ENCODE measurements around the gene SOX1.

Gene SOX1

GRCh38 chr13:112067116-112067741 lies at the start of gene SOX1:
SOX1 (plus strand) TSS chr13:112067149; CDS start chr13:112067659, 510 bp downstream.
- H3K9me3 ChIP-seq (ENCODE audit: control insufficient read depth, low read length), result no peaks in the 10 kb centered on the region
- H3K4me3 ChIP-seq (ENCODE audit: low read length), result no peak within 1 kb of the TSS
- no peak for DNase-seq (ENCODE audit: low read depth)
- H3K4me1 ChIP-seq (ENCODE audit: control insufficient read depth, insufficient read depth, low read length), result no peaks in the 10 kb centered on the region
- no peaks in the 10 kb centered on the region for H3K36me3 ChIP-seq (ENCODE audit: control insufficient read depth, insufficient read depth, low read length, severe bottlenecking)
- H3K27me3 ChIP-seq (replicated peaks; ENCODE audit: control insufficient read depth, insufficient read depth, low read length), result peaks cover 66% of the 10 kb centered on the region
- no peak within 1 kb of the TSS for H3K9ac ChIP-seq (ENCODE audit: low read length)

GRCh38 chr13:112024577-112024976 lies 42.4 kb upstream of the SOX1 start:
- peaks cover 9% of the 10 kb centered on the region for H3K9me3 ChIP-seq (ENCODE audit: control insufficient read depth, low read length)
- DNase-seq (ENCODE audit: low read depth), result no peak
- H3K4me1 ChIP-seq (ENCODE audit: control insufficient read depth, insufficient read depth, low read length), result no peaks in the 10 kb centered on the region
- H3K4me3 ChIP-seq (ENCODE audit: low read length), result no peak overlapping the region
- H3K36me3 ChIP-seq (ENCODE audit: control insufficient read depth, insufficient read depth, low read length, severe bottlenecking), result no peaks in the 10 kb centered on the region
- H3K9ac ChIP-seq (ENCODE audit: low read length), result no peak overlapping the region
- H3K27me3 ChIP-seq (replicated peaks; ENCODE audit: control insufficient read depth, insufficient read depth, low read length), result no peaks in the 10 kb centered on the region

GRCh38 chr13:112027250-112027649 lies 39.7 kb upstream of the SOX1 start:
- Histone ChIP-seq H3K36me3 (ENCODE audit: control insufficient read depth, insufficient read depth, low read length, severe bottlenecking) (no peaks in the 10 kb centered on the region), H3K4me3 (ENCODE audit: low read length) (no peak overlapping the region), H3K4me1 (ENCODE audit: control insufficient read depth, insufficient read depth, low read length) (peaks cover 2% of the 10 kb centered on the region), H3K9me3 (ENCODE audit: control insufficient read depth, low read length) (no peaks in the 10 kb centered on the region), H3K9ac (ENCODE audit: low read length) (no peak overlapping the region), H3K27me3 (replicated peaks; ENCODE audit: control insufficient read depth, insufficient read depth, low read length) (no peaks in the 10 kb centered on the region)
- no peak for DNase-seq (ENCODE audit: low read depth)

GRCh38 chr13:112028481-112028880 lies 38.5 kb upstream of the SOX1 start:
- Histone ChIP-seq H3K4me1 (ENCODE audit: control insufficient read depth, insufficient read depth, low read length) (peaks cover 4% of the 10 kb centered on the region), H3K9ac (ENCODE audit: low read length) (no peak overlapping the region), H3K9me3 (ENCODE audit: control insufficient read depth, low read length) (no peaks in the 10 kb centered on the region), H3K4me3 (ENCODE audit: low read length) (no peak overlapping the region), H3K36me3 (ENCODE audit: control insufficient read depth, insufficient read depth, low read length, severe bottlenecking) (no peaks in the 10 kb centered on the region), H3K27me3 (replicated peaks; ENCODE audit: control insufficient read depth, insufficient read depth, low read length) (no peaks in the 10 kb centered on the region)
- DNase-seq (ENCODE audit: low read depth), result no peak

GRCh38 chr13:112029143-112029542 lies 37.8 kb upstream of the SOX1 start:
- H3K9me3 ChIP-seq (ENCODE audit: control insufficient read depth, low read length), result no peaks in the 10 kb centered on the region
- no peak overlapping the region for H3K4me3 ChIP-seq (ENCODE audit: low read length)
- H3K9ac ChIP-seq (ENCODE audit: low read length), result no peak overlapping the region
- no peaks in the 10 kb centered on the region for H3K36me3 ChIP-seq (ENCODE audit: control insufficient read depth, insufficient read depth, low read length, severe bottlenecking)
- DNase-seq (ENCODE audit: low read depth), result no peak
- peaks cover 4% of the 10 kb centered on the region for H3K4me1 ChIP-seq (ENCODE audit: control insufficient read depth, insufficient read depth, low read length)
- no peaks in the 10 kb centered on the region for H3K27me3 ChIP-seq (replicated peaks; ENCODE audit: control insufficient read depth, insufficient read depth, low read length)

- no peaks in the 10 kb centered on the region for H3K27me3 ChIP-seq (replicated peaks; ENCODE audit: control insufficient read depth, insufficient read depth, low read length)
- H3K9me3 ChIP-seq (ENCODE audit: control insufficient read depth, low read length), result no peaks in the 10 kb centered on the region
- no peaks in the 10 kb centered on the region for H3K36me3 ChIP-seq (ENCODE audit: control insufficient read depth, insufficient read depth, low read length, severe bottlenecking)
- DNase-seq (ENCODE audit: low read depth), result no peak
- H3K9ac ChIP-seq (ENCODE audit: low read length), result no peak overlapping the region
- peaks cover 4% of the 10 kb centered on the region for H3K4me1 ChIP-seq (ENCODE audit: control insufficient read depth, insufficient read depth, low read length)
- no peak overlapping the region for H3K4me3 ChIP-seq (ENCODE audit: low read length)
These were observed 34.6 kb upstream of the SOX1 start for GRCh38 chr13:112032186-112032993.

GRCh38 chr13:112034231-112034630 lies 32.7 kb upstream of the SOX1 start:
- Histone ChIP-seq H3K4me1 (ENCODE audit: control insufficient read depth, insufficient read depth, low read length) (peaks cover 4% of the 10 kb centered on the region), H3K27me3 (replicated peaks; ENCODE audit: control insufficient read depth, insufficient read depth, low read length) (no peaks in the 10 kb centered on the region), H3K36me3 (ENCODE audit: control insufficient read depth, insufficient read depth, low read length, severe bottlenecking) (no peaks in the 10 kb centered on the region), H3K4me3 (ENCODE audit: low read length) (no peak overlapping the region), H3K9ac (ENCODE audit: low read length) (no peak overlapping the region), H3K9me3 (ENCODE audit: control insufficient read depth, low read length) (no peaks in the 10 kb centered on the region)
- DNase-seq (ENCODE audit: low read depth), result no peak

GRCh38 chr13:112034846-112035245 lies 32.1 kb upstream of the SOX1 start:
- DNase-seq (ENCODE audit: low read depth), result no peak
- Histone ChIP-seq H3K9ac (ENCODE audit: low read length) (no peak overlapping the region), H3K9me3 (ENCODE audit: control insufficient read depth, low read length) (no peaks in the 10 kb centered on the region), H3K36me3 (ENCODE audit: control insufficient read depth, insufficient read depth, low read length, severe bottlenecking) (no peaks in the 10 kb centered on the region), H3K27me3 (replicated peaks; ENCODE audit: control insufficient read depth, insufficient read depth, low read length) (no peaks in the 10 kb centered on the region), H3K4me1 (ENCODE audit: control insufficient read depth, insufficient read depth, low read length) (peaks cover 4% of the 10 kb centered on the region), H3K4me3 (ENCODE audit: low read length) (no peak overlapping the region)

- Histone ChIP-seq H3K36me3 (ENCODE audit: control insufficient read depth, insufficient read depth, low read length, severe bottlenecking) (no peaks in the 10 kb centered on the region), H3K27me3 (replicated peaks; ENCODE audit: control insufficient read depth, insufficient read depth, low read length) (no peaks in the 10 kb centered on the region), H3K9me3 (ENCODE audit: control insufficient read depth, low read length) (peaks cover 36% of the 10 kb centered on the region), H3K4me3 (ENCODE audit: low read length) (no peak overlapping the region), H3K9ac (ENCODE audit: low read length) (no peak overlapping the region), H3K4me1 (ENCODE audit: control insufficient read depth, insufficient read depth, low read length) (no peaks in the 10 kb centered on the region)
- DNase-seq (ENCODE audit: low read depth), result no peak
These were observed 24.5 kb upstream of the SOX1 start for GRCh38 chr13:112042496-112042895.

- Histone ChIP-seq H3K27me3 (replicated peaks; ENCODE audit: control insufficient read depth, insufficient read depth, low read length) (peaks cover 43% of the 10 kb centered on the region), H3K36me3 (ENCODE audit: control insufficient read depth, insufficient read depth, low read length, severe bottlenecking) (no peaks in the 10 kb centered on the region), H3K9ac (ENCODE audit: low read length) (no peak overlapping the region), H3K4me1 (ENCODE audit: control insufficient read depth, insufficient read depth, low read length) (no peaks in the 10 kb centered on the region), H3K4me3 (ENCODE audit: low read length) (no peak overlapping the region), H3K9me3 (ENCODE audit: control insufficient read depth, low read length) (peaks cover 3% of the 10 kb centered on the region)
- DNase-seq (ENCODE audit: low read depth), result no peak
These were observed 14.7 kb upstream of the SOX1 start for GRCh38 chr13:112052213-112052612.

GRCh38 chr13:112053167-112053743 lies 13.7 kb upstream of the SOX1 start:
- peaks cover 53% of the 10 kb centered on the region for H3K27me3 ChIP-seq (replicated peaks; ENCODE audit: control insufficient read depth, insufficient read depth, low read length)
- H3K36me3 ChIP-seq (ENCODE audit: control insufficient read depth, insufficient read depth, low read length, severe bottlenecking), result no peaks in the 10 kb centered on the region
- no peak overlapping the region for H3K9ac ChIP-seq (ENCODE audit: low read length)
- H3K9me3 ChIP-seq (ENCODE audit: control insufficient read depth, low read length), result no peaks in the 10 kb centered on the region
- no peak for DNase-seq (ENCODE audit: low read depth)
- H3K4me3 ChIP-seq (ENCODE audit: low read length), result no peak overlapping the region
- H3K4me1 ChIP-seq (ENCODE audit: control insufficient read depth, insufficient read depth, low read length), result no peaks in the 10 kb centered on the region

Data from adipocyte (in vitro differentiated cells).